OCI-LY7 (cell line): Measurements from ENCODE around the gene TSHZ2. TPM values are rescaled to one million over a fixed set of nuclear protein-coding genes. Genes with fewer than 3 reads are reported as not detected.
"Not testable (repeated sequence)": the region's sequence is repeated elsewhere in the genome, so short reads cannot be mapped to it uniquely, and the experiment has no call there.

Source experiments
- BruUV-seq: library from RNA; stranded (reverse); fragments of 400-500 nt; replicated peaks from 2 replicates; lab custom pipeline; 2021; lab: Mats Ljungman, UMichigan
- CTCF ChIA-PET: fragments of 300-600 bp; sonication (Branson Sonifier 250); formaldehyde crosslinking; loops from one replicate; lab custom pipeline; 2022; ENCODE audit warnings: antibody characterized with exemption; ENCODE audit not compliant: unreplicated experiment; lab: Charles Lee
- POLR2A ChIA-PET: fragments of 300-600 bp; sonication (Branson Sonifier 250); formaldehyde crosslinking; loops from one replicate; lab custom pipeline; 2022; ENCODE audit warnings: antibody characterized with exemption; lab: Charles Lee
- DNase-seq: peaks from one replicate; pipeline ENCODE4 v3.0.0-alpha.2; 2015; ENCODE audit warnings: low spot score
- H2AFZ ChIP-seq: fragments of 200-600 bp; sonication (generic), shearing (Covaris generic); 2 replicates; pipeline ENCODE4 v1.6.1; 2014; ENCODE audit warnings: mild to moderate bottlenecking, antibody characterized with exemption, low read length, moderate library complexity
- H3K27ac ChIP-seq: fragments of 200-600 bp; sonication (generic); 2 replicates; pipeline ENCODE4 v1.5.1; 2014; ENCODE audit warnings: mixed run types, low read depth, mild to moderate bottlenecking, moderate library complexity, low read length, inconsistent platforms; ENCODE audit not compliant: poor library complexity, severe bottlenecking
- H3K36me3 ChIP-seq: fragments of 200-600 bp; sonication (generic); 2 replicates; pipeline ENCODE4 v1.6.1; 2014; ENCODE audit warnings: mild to moderate bottlenecking, antibody characterized with exemption, low read length, moderate library complexity, mixed read lengths; ENCODE audit not compliant: insufficient read depth
- H3K4me1 ChIP-seq: fragments of 200-600 bp; sonication (generic); 2 replicates; pipeline ENCODE4 v1.5.1; 2014; ENCODE audit warnings: mild to moderate bottlenecking, low read length; ENCODE audit not compliant: insufficient read depth, poor library complexity, severe bottlenecking
- H3K4me2 ChIP-seq: fragments of 200-600 bp; sonication (generic); 2 replicates; pipeline ENCODE4 v1.6.1; 2014; ENCODE audit warnings: mild to moderate bottlenecking, low read length
- H3K4me3 ChIP-seq: fragments of 200-600 bp; sonication (generic); 2 replicates; pipeline ENCODE4 v1.5.1; 2014; ENCODE audit warnings: mild to moderate bottlenecking, low read depth, low read length; ENCODE audit not compliant: poor library complexity, severe bottlenecking
- H3K79me2 ChIP-seq: fragments of 200-600 bp; sonication (generic); 2 replicates; pipeline ENCODE4 v1.6.1; 2016; ENCODE audit warnings: low read depth, mild to moderate bottlenecking, low read length, moderate library complexity, mixed read lengths; ENCODE audit not compliant: insufficient read depth
- H3K9me2 ChIP-seq: fragments of 200-600 bp; sonication (generic); 2 replicates; pipeline ENCODE4 v1.6.1; 2016; ENCODE audit warnings: mild to moderate bottlenecking, low read length, mixed read lengths; ENCODE audit not compliant: insufficient read depth
- H3K9me3 ChIP-seq: fragments of 200-600 bp; sonication (generic); 2 replicates; pipeline ENCODE4 v1.6.1; 2014; ENCODE audit warnings: mild to moderate bottlenecking, mixed run types, low read length, mixed read lengths
- H4K20me1 ChIP-seq: fragments of 200-600 bp; sonication (generic); 2 replicates; pipeline ENCODE4 v1.6.1; 2014; ENCODE audit warnings: mild to moderate bottlenecking, antibody characterized with exemption, low read length, moderate library complexity, mixed read lengths; ENCODE audit not compliant: insufficient read depth
- CTCF ChIP-seq: fragments of 200-600 bp; sonication (generic); conservative IDR thresholded peaks from 2 replicates; pipeline ENCODE4 v1.5.1; 2014; ENCODE audit warnings: mild to moderate bottlenecking, antibody characterized with exemption, low read length, moderate library complexity, mixed read lengths
- EZH2phosphoT487 ChIP-seq: fragments of 200-600 bp; sonication (generic); IDR thresholded peaks from 2 replicates; pipeline ENCODE4 v1.6.1; 2018; ENCODE audit warnings: low read depth, borderline replicate concordance, mild to moderate bottlenecking, mixed run types, antibody characterized with exemption, low read length, moderate library complexity, mixed read lengths
- intact Hi-C: fragments of 100-400 bp; cut with micrococcal nuclease; formaldehyde crosslinking; loops from one replicate; pipeline ENCODE4 v1.10.0; 2022; ENCODE audit not compliant: unreplicated experiment
- total RNA-seq, 2 experiments: library from RNA; depleted of rRNA in 1 of 2; stranded (reverse); fragments of >200 nt in 1 of 2; shearing (Covaris generic) in 1 of 2; gene quantifications; 2 replicates each; pipeline ENCODE4 v1.2.3, GENCODE V29; 2014 to 2022

TSHZ2 gene
- total RNA-seq, 2 experiments from 2014 or later = not detected

GRCh38 chr20:53503517-53503919 is 531.4 kb downstream of the TSHZ2 start:
- TF ChIP-seq EZH2phosphoT487 = no peak
- TF ChIP-seq CTCF = no peak
- no peaks in the 10 kb centered on the region for H3K4me1 ChIP-seq
- H3K9me3 ChIP-seq = no peaks in the 10 kb centered on the region
- H3K4me3 ChIP-seq = no peak overlapping the region
- H3K4me2 ChIP-seq = no peak overlapping the region
- H3K36me3 ChIP-seq = no peaks in the 10 kb centered on the region
- H3K9me2 ChIP-seq = no peaks in the 10 kb centered on the region
- H3K27ac ChIP-seq = no peak overlapping the region
- ChIA-PET POLR2A (no interaction called here), CTCF (no interaction called here)
- BruUV-seq = no TSS peak
- H3K79me2 ChIP-seq = no peaks in the 10 kb centered on the region
- H4K20me1 ChIP-seq = no peaks in the 10 kb centered on the region
- H2AFZ ChIP-seq = no peak overlapping the region
- DNase-seq = no peak
- intact Hi-C loops = no loop called here

- H3K27ac ChIP-seq, POLR2A ChIA-PET, H3K36me3 ChIP-seq, CTCF ChIA-PET, H3K9me3 ChIP-seq, H4K20me1 ChIP-seq, DNase-seq, H2AFZ ChIP-seq, H3K79me2 ChIP-seq, H3K4me1 ChIP-seq, H3K4me2 ChIP-seq, H3K9me2 ChIP-seq, BruUV-seq, H3K4me3 ChIP-seq, intact Hi-C loops: not testable (repeated sequence)
Observed at GRCh38 chr20:53504106-53504505, 531.9 kb downstream of the TSHZ2 start.

- no peak for TF ChIP-seq CTCF
- TF ChIP-seq EZH2phosphoT487 = no peak
- Histone ChIP-seq H3K4me1 (no peaks in the 10 kb centered on the region), H3K9me2 (no peaks in the 10 kb centered on the region), H2AFZ (no peak overlapping the region), H3K36me3 (no peaks in the 10 kb centered on the region), H3K79me2 (no peaks in the 10 kb centered on the region), H3K9me3 (no peaks in the 10 kb centered on the region), H3K27ac (no peak overlapping the region), H3K4me2 (no peak overlapping the region), H4K20me1 (no peaks in the 10 kb centered on the region), H3K4me3 (no peak overlapping the region)
- BruUV-seq = no TSS peak
- POLR2A ChIA-PET = interaction anchor here (0.7 to 2.0 kb wide), 2 partner anchors 9 to 432 kb away, joined by 3 to 4 read pairs; no protein-coding TSS in a partner anchor
- CTCF ChIA-PET = interaction anchor here (1.1 kb wide), 1 partner anchor 15 kb away, joined by 3 read pairs; no protein-coding TSS in a partner anchor
- intact Hi-C loops = no loop called here
- DNase-seq = no peak
Observed at GRCh38 chr20:53510262-53510661, 538.1 kb downstream of the TSHZ2 start.
